Measurements from ENCODE around the gene ASCC3. TPM values are rescaled to one million over a fixed set of nuclear protein-coding genes. Genes with fewer than 3 reads are reported as not detected.
A peak's percentile ranks its signal among the peaks of the same experiment; 100 is the strongest.

ASCC3 gene, protein sequence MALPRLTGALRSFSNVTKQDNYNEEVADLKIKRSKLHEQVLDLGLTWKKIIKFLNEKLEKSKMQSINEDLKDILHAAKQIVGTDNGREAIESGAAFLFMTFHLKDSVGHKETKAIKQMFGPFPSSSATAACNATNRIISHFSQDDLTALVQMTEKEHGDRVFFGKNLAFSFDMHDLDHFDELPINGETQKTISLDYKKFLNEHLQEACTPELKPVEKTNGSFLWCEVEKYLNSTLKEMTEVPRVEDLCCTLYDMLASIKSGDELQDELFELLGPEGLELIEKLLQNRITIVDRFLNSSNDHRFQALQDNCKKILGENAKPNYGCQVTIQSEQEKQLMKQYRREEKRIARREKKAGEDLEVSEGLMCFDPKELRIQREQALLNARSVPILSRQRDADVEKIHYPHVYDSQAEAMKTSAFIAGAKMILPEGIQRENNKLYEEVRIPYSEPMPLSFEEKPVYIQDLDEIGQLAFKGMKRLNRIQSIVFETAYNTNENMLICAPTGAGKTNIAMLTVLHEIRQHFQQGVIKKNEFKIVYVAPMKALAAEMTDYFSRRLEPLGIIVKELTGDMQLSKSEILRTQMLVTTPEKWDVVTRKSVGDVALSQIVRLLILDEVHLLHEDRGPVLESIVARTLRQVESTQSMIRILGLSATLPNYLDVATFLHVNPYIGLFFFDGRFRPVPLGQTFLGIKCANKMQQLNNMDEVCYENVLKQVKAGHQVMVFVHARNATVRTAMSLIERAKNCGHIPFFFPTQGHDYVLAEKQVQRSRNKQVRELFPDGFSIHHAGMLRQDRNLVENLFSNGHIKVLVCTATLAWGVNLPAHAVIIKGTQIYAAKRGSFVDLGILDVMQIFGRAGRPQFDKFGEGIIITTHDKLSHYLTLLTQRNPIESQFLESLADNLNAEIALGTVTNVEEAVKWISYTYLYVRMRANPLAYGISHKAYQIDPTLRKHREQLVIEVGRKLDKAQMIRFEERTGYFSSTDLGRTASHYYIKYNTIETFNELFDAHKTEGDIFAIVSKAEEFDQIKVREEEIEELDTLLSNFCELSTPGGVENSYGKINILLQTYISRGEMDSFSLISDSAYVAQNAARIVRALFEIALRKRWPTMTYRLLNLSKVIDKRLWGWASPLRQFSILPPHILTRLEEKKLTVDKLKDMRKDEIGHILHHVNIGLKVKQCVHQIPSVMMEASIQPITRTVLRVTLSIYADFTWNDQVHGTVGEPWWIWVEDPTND (N-terminal part only)
- 13.9 TPM for total RNA-seq
- long read RNA-seq, partial matches to known transcripts = 3 of 4 reads
- long read RNA-seq, other reads (novel, unspliced or antisense) = 0 of 4 reads

DNA sequence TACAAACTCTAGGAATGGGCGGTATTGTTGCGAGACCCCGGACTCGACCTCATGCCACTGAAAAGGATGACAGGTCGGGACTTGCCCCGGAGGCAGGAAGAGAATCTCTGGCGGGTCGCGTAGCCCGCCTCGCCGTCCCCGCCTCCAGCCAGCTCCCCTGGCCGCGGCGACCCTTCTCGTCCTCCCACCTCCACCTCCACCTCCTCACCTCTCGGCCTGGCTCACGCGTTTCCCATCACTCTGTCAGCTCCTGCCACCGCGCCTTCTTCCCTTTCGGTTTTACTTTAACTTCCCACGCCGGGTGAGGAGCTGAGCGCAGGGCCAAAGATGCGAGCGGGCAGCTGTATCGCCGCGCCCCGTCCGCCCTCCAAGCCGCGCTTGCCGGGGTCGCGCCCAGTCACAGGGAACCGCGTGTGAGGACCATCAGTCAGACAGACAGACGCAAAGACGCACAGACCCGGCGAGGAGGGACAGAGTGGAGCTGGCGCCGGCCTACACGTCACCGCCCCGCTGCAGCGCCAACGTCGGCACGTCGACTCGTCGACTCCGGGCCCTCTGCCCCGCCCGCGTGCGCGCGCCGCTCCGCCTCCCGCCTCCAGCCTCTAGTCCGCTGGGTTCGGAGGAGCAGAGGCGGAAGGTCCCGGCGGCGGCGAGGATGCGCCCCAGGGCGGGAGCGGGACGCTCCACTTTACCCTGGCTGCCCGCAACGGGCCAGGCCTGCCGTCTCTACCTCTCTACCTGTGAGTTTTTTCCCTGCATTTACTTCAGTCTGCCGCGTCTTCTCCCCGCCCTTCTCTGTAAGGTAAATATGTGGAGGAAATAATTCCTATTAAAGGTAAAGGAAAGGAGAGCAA, at the start of gene ASCC3:
TSS of gene ASCC3 (minus strand) at position 477 of the 854 bp plus-strand sequence. CDS start 13,332 bp downstream, outside the sequence.
- DNase-seq = peak; percentile 97
- peak; percentile 100 for ATAC-seq (ENCODE audit: poor library complexity)
- intact Hi-C loops (cut with DNase I) = no loop called here

DNA sequence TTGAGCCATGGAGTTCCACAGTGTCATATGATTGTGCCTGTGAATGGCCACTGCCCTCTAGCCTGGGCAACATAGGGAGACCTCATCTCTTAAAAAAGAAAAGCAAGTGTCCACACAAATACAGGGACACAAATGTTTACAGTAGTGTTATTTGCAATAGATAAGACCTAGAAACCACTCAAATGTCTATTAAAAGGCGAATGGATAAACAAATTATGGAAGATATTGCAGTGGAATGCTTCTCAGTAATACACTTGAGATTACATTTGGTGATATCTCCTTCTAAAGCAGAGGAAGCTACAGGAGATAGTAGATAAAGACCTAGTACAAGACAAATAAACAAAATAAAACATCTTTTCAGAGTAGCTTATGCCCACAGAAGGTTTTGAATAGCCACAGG, 44.6 kb upstream of the ASCC3 start:
- no peak for DNase-seq
- ATAC-seq (ENCODE audit: poor library complexity) = no peak
- intact Hi-C loops (cut with DNase I) = no loop called here

DNA sequence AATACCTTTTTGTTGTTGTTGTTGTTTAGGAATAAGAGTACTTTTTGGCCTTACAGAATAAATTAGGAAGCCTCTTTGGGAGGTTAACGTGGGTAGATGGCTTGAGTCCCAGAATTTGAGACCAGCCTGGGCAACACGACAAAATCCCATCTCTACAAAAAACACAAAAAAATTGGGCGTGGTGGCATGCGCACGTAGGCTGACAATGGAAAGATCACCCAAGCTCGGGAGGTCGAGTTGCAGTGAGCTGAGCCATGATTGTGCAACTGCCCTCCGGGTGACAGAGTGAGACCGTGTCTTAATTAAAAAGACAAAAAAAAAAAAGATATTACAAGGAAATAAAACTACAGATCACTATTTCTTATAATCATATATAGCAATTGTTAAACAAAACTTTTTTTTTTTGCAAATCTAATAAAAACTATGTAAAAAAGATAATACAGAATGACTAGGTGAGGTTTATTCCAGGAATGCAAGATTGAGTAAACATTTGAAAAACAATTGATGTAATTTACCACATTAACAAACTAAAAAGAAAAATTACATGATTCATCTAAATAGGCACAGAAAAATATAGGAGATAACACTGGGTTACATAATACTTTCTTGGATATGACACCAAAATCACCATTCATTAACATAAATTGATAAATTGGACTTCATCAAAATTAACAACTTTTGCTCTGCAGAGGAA, 43.6 kb upstream of the ASCC3 start:
- no peak for ATAC-seq (ENCODE audit: poor library complexity)
- no peak for DNase-seq
- intact Hi-C loops (cut with DNase I) = no loop called here

DNA sequence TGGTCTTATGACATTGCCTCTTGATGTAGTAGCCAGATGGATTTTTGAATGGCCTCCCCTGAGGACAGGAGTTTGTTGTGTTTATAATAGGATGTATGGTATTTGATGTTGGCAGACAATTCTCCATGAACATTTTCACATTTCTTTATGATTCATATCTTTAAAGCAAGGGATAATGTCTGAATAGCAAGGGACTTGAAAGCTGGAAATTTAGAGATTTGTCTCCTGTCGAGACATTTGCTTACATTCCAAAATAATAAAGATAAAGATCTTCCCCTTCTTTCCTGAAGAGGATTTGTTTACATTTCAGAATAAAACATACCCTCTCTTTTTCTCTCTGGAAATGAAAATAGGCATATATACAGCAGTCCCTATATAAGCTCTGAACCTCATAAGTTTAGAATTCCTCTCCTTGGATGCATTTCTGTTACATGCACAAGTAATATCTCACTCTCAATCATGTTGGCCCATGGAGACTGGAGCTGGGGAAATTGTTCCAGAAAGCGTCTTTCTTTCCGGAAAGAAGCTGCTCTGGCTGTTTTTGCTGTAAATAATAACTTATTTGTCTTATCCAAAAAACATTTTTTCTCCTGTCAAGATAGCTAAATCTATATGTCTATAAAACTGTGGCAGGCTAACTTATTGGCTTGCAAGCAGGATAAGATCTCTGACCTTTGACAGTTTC, 42.5 kb upstream of the ASCC3 start:
- ATAC-seq (ENCODE audit: poor library complexity) (no peak), DNase-seq (no peak)
- intact Hi-C loops (cut with DNase I) = no loop called here

DNA sequence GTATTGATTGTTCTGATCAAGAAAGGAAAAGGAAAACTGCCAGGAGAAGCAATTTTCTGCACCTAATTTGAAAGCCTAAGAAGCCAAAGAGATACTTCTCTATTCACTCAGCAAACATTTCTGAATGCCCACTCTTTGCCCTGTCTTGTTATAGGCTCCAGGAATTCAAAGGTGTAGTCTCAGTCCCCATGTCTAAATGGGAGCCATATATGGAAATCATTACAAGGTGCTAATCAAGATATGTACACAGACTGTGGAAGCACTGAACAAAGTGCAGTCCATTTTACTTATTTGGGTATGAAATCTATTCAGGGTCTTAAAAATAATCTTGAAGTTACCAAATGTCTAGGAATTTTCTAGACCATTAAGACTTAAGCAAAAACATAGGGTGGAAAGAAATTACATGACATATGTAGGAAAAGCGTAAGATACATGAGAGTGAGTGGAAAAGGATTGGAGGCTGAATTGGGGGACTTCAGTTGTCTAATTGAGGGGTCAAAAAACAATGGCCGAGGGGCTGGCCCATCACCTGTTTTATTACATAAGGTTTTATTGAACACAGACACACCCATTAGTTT, 39.0 kb upstream of the ASCC3 start:
- ATAC-seq (ENCODE audit: poor library complexity) (no peak), DNase-seq (no peak)
- intact Hi-C loops (cut with DNase I) = no loop called here

DNA sequence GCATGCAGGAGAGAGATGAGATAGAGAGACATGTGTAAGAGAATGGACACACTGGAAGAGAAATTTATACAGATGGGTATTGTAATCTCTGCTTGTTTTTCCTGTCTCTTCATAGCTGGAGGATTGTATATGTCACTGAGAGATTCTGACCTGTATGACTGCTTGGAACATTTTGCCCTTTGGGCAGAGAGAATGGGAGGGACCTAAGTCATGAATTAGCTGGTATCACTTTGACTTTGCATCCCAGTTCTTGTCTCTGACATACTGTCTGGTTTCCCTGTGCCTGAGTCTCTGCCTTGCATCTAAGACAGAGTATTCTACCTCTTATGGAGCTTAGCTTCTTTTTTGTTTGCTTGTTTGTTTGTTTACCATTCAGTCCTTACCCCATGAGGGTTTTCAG, 37.0 kb upstream of the ASCC3 start:
- intact Hi-C loops (cut with DNase I) = no loop called here
- ATAC-seq (ENCODE audit: poor library complexity) = no peak
- DNase-seq = no peak

DNA sequence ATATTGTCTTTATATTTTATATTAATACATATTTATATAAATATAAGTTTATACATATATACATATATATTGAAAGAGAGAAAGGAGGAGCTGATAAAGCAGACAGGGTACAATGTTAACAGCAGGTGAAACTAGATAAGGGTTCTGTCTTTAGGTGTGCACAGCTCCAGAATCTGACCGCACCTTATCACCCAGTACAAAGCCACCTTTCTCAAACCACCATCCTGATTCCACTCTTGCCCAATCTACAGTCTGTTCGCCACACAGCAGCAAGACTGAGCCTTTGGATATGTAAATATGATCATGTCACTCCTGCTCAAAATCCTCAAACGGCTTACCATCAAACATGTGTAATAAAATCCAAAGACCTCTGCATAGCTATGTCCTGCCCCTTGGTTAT, 34.7 kb upstream of the ASCC3 start:
- intact Hi-C loops (cut with DNase I) = no loop called here
- DNase-seq (no peak), ATAC-seq (ENCODE audit: poor library complexity) (no peak)

DNA sequence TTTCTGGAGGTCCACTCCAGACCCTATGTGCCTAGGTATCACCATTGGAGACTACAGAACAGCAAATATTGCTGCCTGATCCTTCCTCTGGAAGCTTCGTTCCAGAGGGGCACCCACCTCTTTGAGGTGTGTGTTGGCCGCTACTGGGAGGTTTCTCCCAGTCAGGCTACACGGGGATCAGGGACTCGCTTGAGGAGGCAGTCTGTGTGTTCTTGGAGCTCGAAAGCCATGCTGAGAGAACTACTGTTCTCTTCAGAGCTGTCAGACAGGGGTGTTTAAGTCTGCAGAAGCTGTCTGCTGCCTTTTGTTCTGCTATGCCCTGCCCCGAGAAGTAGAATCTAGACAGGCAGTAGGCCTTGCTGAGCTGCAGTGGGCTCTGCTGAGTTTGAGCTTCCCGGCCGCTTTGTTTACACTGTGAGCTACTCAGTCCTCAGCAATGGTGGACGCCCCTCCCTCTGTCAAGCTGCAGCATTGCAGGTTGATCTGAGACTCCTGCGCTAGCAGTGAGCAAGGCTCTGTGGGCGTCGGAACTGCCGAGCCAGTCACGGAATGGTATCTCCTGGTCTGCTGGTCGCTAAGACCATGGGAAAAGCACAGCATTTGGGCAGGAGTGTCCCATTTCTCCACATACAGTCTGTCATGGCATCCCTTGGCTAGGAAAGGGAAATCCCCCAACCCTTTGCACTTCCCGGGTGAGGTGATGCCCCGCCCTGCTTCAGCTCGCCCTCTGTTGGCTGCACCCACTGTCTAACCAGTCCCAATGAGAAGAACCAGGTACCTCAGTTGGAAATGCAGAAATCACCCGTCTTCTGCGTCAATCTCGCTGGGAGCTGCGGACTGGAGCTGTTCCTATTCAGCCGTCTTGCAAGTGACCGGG, 32.5 kb upstream of the ASCC3 start:
- DNase-seq (no peak), ATAC-seq (ENCODE audit: poor library complexity) (no peak)
- intact Hi-C loops (cut with DNase I) = no loop called here

DNA sequence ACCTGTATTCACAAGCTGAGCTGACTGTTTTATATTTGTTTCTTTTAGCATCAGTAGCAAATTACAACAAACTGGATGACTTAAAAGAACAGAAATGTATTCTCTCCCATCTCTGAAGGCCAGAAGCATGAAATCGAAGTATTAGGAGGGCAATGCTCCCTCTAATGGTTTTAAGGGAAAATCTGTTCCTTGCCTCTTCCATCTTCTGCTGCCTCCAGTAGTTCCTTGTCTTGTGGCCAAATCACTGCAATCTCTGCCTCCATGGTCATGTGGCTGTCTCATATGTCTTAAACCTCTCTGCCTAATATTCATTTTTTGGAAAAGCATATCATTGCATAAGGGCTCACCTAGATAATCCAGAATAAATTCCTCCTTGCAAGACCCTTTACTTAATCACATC, 25.2 kb upstream of the ASCC3 start:
- ATAC-seq (ENCODE audit: poor library complexity) (no peak), DNase-seq (no peak)
- intact Hi-C loops (cut with DNase I) = no loop called here

DNA sequence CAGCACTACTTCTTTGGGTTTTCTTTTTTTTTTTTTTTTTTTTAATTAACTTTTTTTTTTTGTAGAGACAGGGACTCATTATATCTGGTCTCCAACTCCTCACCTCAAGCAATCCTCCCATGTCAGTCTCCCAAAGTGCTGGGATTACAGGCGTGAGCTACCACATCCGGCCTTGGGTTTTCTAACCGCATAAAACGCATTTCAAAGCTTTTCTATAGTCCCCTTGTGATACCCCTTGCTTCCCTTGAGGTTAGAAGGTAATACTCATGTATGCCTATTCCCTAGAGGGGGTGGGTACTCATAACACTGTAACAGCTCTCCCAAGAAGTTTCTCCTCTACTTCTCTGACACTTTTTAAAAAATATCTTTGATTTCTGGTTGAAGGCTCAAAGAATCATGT, 23.9 kb upstream of the ASCC3 start:
- DNase-seq = no peak
- intact Hi-C loops (cut with DNase I) = no loop called here
- no peak for ATAC-seq (ENCODE audit: poor library complexity)

DNA sequence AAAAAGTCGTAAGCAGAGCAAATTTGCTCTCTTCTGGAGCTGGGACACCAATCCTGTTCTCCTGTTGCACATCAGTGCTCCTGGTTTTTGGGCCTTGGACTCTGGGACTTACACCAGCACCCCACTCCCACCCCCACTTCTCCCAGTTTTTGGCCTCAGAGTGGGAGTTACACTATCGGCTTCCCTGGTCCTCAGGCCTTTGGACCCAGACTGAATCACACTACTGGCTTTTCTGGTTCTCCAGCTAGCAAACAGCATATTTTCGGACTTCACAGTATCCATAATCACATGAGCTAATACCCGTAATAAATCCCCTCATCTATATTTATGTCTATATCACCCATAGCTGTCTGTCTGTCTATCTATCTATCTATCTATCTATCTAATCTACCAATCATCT, 23.2 kb upstream of the ASCC3 start:
- ATAC-seq (ENCODE audit: poor library complexity) = no peak
- DNase-seq = no peak
- intact Hi-C loops (cut with DNase I) = no loop called here

DNA sequence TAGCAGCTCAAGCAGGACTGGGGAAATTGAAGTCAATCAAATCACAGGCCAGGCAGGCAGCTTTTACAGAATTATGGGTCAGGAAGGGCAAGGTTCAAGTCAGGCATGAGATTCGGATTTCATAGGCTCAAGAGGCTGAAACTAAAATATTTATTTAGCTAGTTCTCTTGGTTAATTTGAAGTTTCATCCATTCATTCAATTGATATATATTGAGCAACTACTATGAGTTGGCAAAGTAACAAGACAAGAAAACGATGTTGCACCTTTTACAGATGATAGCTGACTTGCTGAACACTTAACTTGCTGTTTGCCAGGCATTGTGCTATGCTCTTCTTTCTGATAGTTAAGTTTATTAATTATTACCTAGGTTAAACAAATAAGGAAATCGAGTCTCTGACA, 20.5 kb upstream of the ASCC3 start:
- intact Hi-C loops (cut with DNase I) = no loop called here
- no peak for DNase-seq
- no peak for ATAC-seq (ENCODE audit: poor library complexity)

DNA sequence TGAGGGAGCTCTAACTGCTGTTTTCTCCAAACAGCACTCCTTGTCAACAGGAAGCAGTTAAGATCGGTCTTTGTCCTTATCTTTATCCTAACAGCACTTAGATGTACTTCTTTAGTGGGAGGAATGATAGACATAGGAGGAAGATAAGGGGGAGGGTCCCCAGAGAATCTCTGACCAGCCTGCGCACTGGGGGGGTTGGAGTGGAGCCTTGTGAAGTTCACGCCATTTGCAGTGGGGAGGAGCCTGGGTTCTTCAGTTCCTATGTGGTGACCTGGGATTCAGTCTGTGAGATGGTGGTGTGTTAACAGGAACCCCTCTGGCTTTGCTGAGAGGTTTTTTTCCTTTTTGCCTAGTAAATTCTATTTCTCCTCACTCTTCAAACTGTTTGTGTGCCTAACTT, 18.1 kb upstream of the ASCC3 start:
- ATAC-seq (ENCODE audit: poor library complexity) (no peak), DNase-seq (no peak)
- intact Hi-C loops (cut with DNase I) = no loop called here

DNA sequence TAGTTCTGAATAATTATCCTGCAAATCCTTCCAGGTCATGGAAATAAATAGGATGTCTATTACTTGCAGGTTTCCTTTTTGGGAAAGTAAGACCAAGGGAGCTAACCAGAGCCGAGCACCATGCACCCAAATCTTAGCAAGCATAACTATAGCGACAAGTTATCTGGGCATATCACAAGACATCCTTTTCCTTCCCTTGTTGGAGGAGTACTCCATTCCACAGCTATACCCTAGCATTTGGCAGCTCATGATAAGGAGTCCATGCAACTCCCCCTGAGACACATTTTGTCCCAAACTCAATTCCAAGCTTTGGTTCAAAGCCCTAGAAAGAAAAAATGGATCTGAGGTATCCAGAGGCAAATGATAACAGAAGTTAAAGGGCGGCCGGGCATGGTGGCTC, 16.5 kb upstream of the ASCC3 start:
- intact Hi-C loops (cut with DNase I) = no loop called here
- DNase-seq (no peak), ATAC-seq (ENCODE audit: poor library complexity) (no peak)

DNA sequence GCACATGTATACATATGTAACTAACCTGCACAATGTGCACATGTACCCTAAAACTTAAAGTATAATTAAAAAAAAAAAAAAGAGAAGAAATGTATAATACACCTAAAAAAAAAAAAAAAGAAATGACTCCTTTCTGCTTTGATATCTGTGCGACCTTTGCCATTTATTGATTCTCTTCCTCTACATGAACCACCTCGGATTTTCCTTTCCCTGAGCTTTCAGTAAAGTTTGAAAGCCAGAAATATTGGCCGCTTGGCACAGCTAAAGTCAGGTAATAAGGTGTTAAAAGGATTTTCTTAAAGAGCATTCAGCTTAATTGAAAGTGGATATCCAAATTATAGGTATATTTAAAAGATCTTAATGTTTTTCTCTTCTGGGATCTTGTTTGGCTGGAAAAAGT, 12.6 kb upstream of the ASCC3 start:
- intact Hi-C loops (cut with DNase I) = no loop called here
- ATAC-seq (ENCODE audit: poor library complexity) (no peak), DNase-seq (no peak)

DNA sequence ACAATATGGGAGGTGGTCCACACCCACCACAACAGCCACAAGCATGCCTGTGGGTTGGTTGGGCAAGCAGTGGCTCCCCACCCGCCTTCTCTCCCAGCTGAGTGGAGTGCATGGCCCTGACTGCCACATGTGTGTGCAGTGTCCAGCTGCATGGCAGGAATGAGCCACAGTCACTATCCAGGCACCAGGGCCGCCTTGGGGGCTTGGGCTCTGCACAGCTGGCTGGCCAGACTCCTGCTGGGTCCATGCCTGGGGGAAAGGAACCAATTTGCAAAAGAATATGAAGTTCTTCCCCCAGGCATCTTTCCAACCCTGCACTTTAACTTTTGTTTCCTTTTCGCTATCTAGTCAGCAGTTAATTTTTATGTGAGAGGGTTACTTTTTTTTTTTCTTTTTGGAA, 11.6 kb upstream of the ASCC3 start:
- DNase-seq (no peak), ATAC-seq (ENCODE audit: poor library complexity) (no peak)
- intact Hi-C loops (cut with DNase I) = no loop called here

Measured in Right ventricle myocardium superior (tissue), 1 donor.